ENCODE data around the gene PREPL. TPM values are rescaled to one million over a fixed set of nuclear protein-coding genes. Genes with fewer than 3 reads are reported as not detected.

PREPL gene
- polyA plus RNA-seq, 1 donor (not counting 4 experiments of a cell fraction or from before 2014, with no cell fraction given), result 36.4 TPM

DNA sequence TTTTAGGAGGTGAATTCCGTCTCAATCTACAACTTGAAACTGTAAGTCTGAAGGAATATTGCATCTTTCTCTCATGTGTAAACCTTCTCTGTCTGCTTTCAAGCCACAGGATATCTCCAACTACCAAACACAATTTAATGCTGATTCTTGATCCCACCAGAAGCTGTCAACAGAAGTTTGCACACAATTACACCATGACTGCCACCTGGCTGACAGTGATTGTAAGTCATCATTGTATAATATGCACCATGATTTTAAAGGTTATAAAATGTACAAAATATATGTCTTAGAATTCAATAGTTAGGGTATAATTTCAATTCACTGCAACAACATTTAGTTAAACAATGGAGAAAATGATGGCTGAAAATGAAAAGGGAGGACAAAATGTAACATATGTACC lies 18.4 kb downstream of the PREPL start:
- dilution Hi-C loops (cut with MboI; ENCODE audit: extremely low pct_ligation_motif_present, low sequenced_read_pairs), result no loop called here
- H3K4me3 ChIP-seq (ENCODE audit: control insufficient read depth in 2 of 3, extremely low read depth in 1 of 3, insufficient read depth in 2 of 3, low read depth in 1 of 3, low read length in 3 of 3), result no peak overlapping the region
- no peak overlapping the region for H2AFZ ChIP-seq (ENCODE audit: control insufficient read depth, low read length)
- no peaks in the 10 kb centered on the region for H4K20me1 ChIP-seq (ENCODE audit: control insufficient read depth, extremely low read depth, insufficient read depth, low read length)
- FAIRE-seq (no peak), DNase-seq (ENCODE audit: low read depth, low spot score) (no peak)
- no peak overlapping the region for H3K9ac ChIP-seq (ENCODE audit: control insufficient read depth, extremely low read depth, insufficient read depth, low read length)
- no peaks in the 10 kb centered on the region for H3K4me1 ChIP-seq (ENCODE audit: control insufficient read depth, extremely low read depth, insufficient read depth, low read length)
- H3K79me2 ChIP-seq (ENCODE audit: control insufficient read depth, insufficient read depth, low read length), result no peaks in the 10 kb centered on the region
- no peak overlapping the region for H3K27ac ChIP-seq (ENCODE audit: control insufficient read depth, insufficient read depth, low read length)
- H3K27me3 ChIP-seq (ENCODE audit: control insufficient read depth, extremely low read depth, insufficient read depth, low read length), result no peaks in the 10 kb centered on the region
- H3K4me2 ChIP-seq (ENCODE audit: control insufficient read depth, extremely low read depth, insufficient read depth, low read depth, low read length), result no peak overlapping the region
- no peaks in the 10 kb centered on the region for H3K9me3 ChIP-seq (ENCODE audit: control insufficient read depth, low read depth, low read length)
- no peak for TF ChIP-seq EZH2 (IDR thresholded peaks at IDR 0.05; ENCODE audit: low read length)
- TF ChIP-seq, protein P1, sequence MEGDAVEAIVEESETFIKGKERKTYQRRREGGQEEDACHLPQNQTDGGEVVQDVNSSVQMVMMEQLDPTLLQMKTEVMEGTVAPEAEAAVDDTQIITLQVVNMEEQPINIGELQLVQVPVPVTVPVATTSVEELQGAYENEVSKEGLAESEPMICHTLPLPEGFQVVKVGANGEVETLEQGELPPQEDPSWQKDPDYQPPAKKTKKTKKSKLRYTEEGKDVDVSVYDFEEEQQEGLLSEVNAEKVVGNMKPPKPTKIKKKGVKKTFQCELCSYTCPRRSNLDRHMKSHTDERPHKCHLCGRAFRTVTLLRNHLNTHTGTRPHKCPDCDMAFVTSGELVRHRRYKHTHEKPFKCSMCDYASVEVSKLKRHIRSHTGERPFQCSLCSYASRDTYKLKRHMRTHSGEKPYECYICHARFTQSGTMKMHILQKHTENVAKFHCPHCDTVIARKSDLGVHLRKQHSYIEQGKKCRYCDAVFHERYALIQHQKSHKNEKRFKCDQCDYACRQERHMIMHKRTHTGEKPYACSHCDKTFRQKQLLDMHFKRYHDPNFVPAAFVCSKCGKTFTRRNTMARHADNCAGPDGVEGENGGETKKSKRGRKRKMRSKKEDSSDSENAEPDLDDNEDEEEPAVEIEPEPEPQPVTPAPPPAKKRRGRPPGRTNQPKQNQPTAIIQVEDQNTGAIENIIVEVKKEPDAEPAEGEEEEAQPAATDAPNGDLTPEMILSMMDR (optimal IDR thresholded peaks at IDR 0.05 in 1 of 3, IDR thresholded peaks at IDR 0.05 in 1 of 3, conservative IDR thresholded peaks at IDR 0.05 in 1 of 3; ENCODE audit: extremely low read depth in 1 of 3, insufficient read depth in 2 of 3, low read length in 3 of 3), result peak in 2 of 3 experiments; percentile 20 to 25
- H3K36me3 ChIP-seq (ENCODE audit: control insufficient read depth in 2 of 2, extremely low read depth in 1 of 2, insufficient read depth in 2 of 2, low read length in 2 of 2), result peaks cover 1 to 10% of the 10 kb centered on the region in 2 experiments
- H3K9me1 ChIP-seq (ENCODE audit: control insufficient read depth, extremely low read depth, insufficient read depth, low read length), result no peaks in the 10 kb centered on the region

DNA sequence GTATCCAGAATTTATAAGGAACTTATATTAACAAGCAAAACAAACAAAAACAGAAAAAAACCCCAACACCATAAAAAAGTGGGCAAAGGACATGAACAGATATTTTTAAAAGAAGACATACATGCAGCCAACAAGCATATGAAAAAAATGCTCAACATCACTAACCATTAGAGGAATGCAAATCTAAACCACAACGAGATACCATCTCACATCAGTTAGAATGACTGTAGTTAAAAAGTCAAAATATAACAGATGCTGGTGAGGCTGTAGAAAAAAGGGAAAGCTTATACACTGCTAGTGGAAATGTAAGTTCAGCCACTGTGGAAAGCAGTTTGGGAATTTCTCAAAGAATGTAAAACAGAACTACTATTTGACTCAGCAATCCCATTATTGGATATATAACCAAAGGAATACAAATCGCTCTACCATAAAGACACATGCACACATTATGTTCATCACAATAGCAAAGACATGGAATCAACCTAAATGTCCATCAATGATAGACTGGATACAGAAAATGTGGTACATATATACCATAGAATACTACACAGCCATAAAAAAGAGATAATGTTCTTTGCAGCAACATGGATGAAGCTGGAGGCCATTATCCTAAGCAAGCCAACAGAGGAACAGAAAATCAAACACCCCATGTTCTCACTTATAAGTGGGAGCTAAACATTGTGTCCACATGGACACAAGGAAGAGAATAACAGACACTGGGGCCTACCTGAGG lies 25.3 kb downstream of the PREPL start:
- no peak for FAIRE-seq
- H3K4me3 ChIP-seq (ENCODE audit: control insufficient read depth in 2 of 3, extremely low read depth in 1 of 3, insufficient read depth in 2 of 3, low read depth in 1 of 3, low read length in 3 of 3), result no peak overlapping the region
- H3K9me1 ChIP-seq (ENCODE audit: control insufficient read depth, extremely low read depth, insufficient read depth, low read length), result no peaks in the 10 kb centered on the region
- no peak overlapping the region for H3K9ac ChIP-seq (ENCODE audit: control insufficient read depth, extremely low read depth, insufficient read depth, low read length)
- no peak overlapping the region for H3K27ac ChIP-seq (ENCODE audit: control insufficient read depth, insufficient read depth, low read length)
- H3K9me3 ChIP-seq (ENCODE audit: control insufficient read depth, low read depth, low read length), result no peaks in the 10 kb centered on the region
- DNase-seq (ENCODE audit: low read depth, low spot score), result no peak
- H2AFZ ChIP-seq (ENCODE audit: control insufficient read depth, low read length), result no peak overlapping the region
- H3K4me1 ChIP-seq (ENCODE audit: control insufficient read depth, extremely low read depth, insufficient read depth, low read length), result no peaks in the 10 kb centered on the region
- TF ChIP-seq, protein P1 (optimal IDR thresholded peaks at IDR 0.05 in 1 of 3, IDR thresholded peaks at IDR 0.05 in 1 of 3, conservative IDR thresholded peaks at IDR 0.05 in 1 of 3; ENCODE audit: extremely low read depth in 1 of 3, insufficient read depth in 2 of 3, low read length in 3 of 3), result no peak
- no peak for TF ChIP-seq EZH2 (IDR thresholded peaks at IDR 0.05; ENCODE audit: low read length)
- H4K20me1 ChIP-seq (ENCODE audit: control insufficient read depth, extremely low read depth, insufficient read depth, low read length), result no peaks in the 10 kb centered on the region
- H3K4me2 ChIP-seq (ENCODE audit: control insufficient read depth, extremely low read depth, insufficient read depth, low read depth, low read length), result no peak overlapping the region
- H3K36me3 ChIP-seq (ENCODE audit: control insufficient read depth in 2 of 2, extremely low read depth in 1 of 2, insufficient read depth in 2 of 2, low read length in 2 of 2), result peaks cover 8 to 10% of the 10 kb centered on the region in 2 experiments
- no peaks in the 10 kb centered on the region for H3K27me3 ChIP-seq (ENCODE audit: control insufficient read depth, extremely low read depth, insufficient read depth, low read length)
- no peaks in the 10 kb centered on the region for H3K79me2 ChIP-seq (ENCODE audit: control insufficient read depth, insufficient read depth, low read length)
- dilution Hi-C loops (cut with MboI; ENCODE audit: extremely low pct_ligation_motif_present, low sequenced_read_pairs), result no loop called here

Measured in keratinocyte (primary cell).